Skin epidermis (tissue), 12 donors: ENCODE measurements around the gene SEC22B.
"Not testable (repeated sequence)": the region's sequence is repeated elsewhere in the genome, so short reads cannot be mapped to it uniquely, and the experiment has no call there.

Source experiments
- H3K27ac ChIP-seq, 21 experiments: fragments of 200-600 bp; sonication (generic) in 11 of 21; one replicate each; pipeline ENCODE4 v1.5.0; 2020; ENCODE audit warnings: mild to moderate bottlenecking in 3 of 21, inconsistent platforms in 2 of 21, moderate library complexity in 2 of 21
- H3K4me3 ChIP-seq, 7 experiments: fragments of 200-600 bp; sonication (generic) in 2 of 7; one replicate each; pipeline ENCODE4 v1.5.0; 2020; ENCODE audit warnings: inconsistent platforms in 2 of 7, mild to moderate bottlenecking in 2 of 7, moderate library complexity in 1 of 7

The SEC22B gene

DNA sequence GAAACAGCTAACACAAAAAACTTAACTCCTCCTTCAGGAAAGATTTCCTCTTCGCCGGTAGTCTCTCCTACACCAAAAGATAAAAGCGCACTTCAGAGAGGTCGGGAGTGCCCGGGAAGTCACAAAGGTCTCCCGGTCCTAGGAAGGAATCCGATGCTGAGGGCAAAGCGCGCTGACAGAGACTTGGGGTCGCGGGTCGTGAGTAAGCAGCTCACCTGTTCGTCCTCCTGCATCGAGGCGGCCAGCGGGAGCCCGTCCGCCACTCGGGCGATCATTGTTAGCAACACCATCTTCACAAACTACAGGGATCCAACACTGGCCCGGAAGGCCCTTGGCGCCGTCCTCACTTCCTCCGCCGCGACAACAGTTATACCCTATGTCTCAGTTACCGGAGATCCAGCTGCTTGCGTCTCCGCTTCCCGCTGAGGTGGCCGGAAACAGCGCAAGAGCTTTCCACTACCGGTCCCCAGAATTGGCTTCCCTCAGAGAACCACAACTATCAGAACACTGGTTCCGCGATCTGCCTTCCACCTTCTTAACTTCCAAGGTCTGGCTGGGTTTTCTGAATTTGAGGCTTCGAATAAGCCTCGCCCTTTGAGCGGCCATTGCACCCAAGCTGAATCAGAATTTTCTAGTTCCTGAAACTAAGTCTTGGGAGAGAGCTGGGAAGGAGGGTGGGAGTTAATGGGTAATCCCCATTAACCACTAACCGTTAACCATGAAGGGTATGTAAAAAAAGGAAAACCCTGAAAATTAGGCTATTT is at the start of gene SEC22B:
TSS of gene SEC22B (minus strand) at position 429 of the 764 bp plus-strand sequence. CDS start at position 290, 139 bp downstream.
- Histone ChIP-seq H3K4me3 (peak within 1 kb of the TSS; percentile 82 to 97 (median 94)), H3K27ac (peak within 1 kb of the TSS; percentile 81 to 98 (median 94))

GRCh38 chr1:120217933-120218332 is 41.6 kb upstream of the SEC22B start:
- H3K27ac ChIP-seq, H3K4me3 ChIP-seq: not testable (repeated sequence)

DNA sequence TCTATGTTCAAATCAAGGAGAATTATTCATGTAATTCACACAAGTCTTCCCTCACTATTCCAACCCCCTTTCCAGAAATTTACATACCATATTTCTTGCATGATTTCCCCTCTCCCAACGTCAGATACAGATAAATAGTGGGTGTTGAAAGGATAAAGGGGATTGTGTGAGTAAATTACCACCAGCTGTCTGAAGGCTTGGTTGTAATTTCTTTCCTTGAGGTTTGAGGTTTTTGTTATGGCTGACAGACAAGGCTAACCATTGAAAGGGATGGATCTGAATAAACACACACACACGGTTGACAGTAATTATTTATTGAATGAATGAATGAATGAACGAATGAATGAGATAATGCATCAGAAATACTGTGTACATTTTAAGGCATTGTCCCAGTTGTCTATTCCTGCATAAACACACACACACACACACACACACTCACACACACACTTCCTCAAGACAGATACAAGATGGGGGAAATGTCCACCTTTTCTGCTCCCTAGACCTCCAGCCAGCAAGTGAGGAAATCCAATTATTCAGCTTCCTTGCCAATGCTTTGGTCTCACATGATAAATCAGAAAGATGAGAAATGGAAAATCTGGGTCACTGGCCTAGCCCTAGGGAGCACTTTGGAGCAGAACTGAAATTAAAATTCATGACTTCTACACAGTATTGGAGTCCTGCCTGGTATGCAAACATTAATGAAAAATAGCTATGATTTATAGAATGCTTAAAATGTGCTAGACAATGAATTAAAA is 41.0 kb upstream of the SEC22B start:
- H3K4me3 ChIP-seq, H3K27ac ChIP-seq: not testable (repeated sequence)

DNA sequence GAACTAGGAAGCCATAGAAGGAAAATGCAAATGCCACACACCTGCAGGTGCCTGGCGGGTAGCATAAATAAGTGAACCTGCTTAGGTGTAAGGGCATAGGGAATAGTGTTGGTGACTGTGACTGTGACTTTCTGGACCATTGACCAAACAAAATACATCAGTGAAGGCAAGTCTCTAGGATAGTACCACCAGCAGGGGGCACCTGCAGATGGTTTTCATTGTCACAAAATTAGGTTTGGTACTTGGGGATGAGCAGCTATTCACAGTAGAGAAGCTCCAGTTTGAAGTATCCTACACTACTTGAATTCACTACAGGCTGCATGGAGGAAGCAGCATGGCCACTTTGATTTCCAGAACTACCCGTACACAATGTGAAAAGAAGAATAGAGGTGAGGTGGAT is 37.3 kb upstream of the SEC22B start:
- not testable (repeated sequence) for H3K4me3 ChIP-seq, H3K27ac ChIP-seq

DNA sequence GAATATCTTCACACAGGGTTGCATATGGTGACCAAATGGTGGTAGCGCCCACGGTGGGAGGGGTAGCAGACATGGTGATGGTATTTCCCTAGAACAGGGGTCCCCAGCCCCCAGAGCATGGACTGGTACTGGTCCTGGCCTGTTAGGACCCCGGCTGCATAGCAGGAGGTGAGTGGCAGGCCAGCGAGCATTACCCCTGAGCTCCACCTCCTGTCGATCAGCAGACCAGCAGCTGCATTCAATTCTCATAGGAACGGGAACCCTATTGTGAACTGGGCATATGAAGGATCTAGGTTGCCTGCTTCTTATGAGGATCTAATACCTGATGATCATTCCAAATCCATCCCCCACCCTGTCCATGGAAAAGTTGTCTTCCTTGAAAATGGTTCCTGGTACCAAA is 34.4 kb upstream of the SEC22B start:
- H3K4me3 ChIP-seq, H3K27ac ChIP-seq: not testable (repeated sequence)

GRCh38 chr1:120196863-120197775 is 20.8 kb upstream of the SEC22B start:
- not testable (repeated sequence) for H3K27ac ChIP-seq
- peak overlapping the region; percentile 8 to 42 (median 21) for H3K4me3 ChIP-seq

- not testable (repeated sequence) for H3K27ac ChIP-seq, H3K4me3 ChIP-seq
Measured at GRCh38 chr1:120188626-120189025, 12.3 kb upstream of the SEC22B start.

GRCh38 chr1:120182176-120182707 is 5.9 kb upstream of the SEC22B start:
- not testable (repeated sequence) for H3K4me3 ChIP-seq, H3K27ac ChIP-seq

GRCh38 chr1:120179811-120180690 is 3.7 kb upstream of the SEC22B start:
- Histone ChIP-seq H3K4me3 (peak overlapping the region in 2 of 7 experiments; percentile 5 to 17), H3K27ac (peak overlapping the region in 9 of 21 experiments; percentile 3 to 66 (median 44))

DNA sequence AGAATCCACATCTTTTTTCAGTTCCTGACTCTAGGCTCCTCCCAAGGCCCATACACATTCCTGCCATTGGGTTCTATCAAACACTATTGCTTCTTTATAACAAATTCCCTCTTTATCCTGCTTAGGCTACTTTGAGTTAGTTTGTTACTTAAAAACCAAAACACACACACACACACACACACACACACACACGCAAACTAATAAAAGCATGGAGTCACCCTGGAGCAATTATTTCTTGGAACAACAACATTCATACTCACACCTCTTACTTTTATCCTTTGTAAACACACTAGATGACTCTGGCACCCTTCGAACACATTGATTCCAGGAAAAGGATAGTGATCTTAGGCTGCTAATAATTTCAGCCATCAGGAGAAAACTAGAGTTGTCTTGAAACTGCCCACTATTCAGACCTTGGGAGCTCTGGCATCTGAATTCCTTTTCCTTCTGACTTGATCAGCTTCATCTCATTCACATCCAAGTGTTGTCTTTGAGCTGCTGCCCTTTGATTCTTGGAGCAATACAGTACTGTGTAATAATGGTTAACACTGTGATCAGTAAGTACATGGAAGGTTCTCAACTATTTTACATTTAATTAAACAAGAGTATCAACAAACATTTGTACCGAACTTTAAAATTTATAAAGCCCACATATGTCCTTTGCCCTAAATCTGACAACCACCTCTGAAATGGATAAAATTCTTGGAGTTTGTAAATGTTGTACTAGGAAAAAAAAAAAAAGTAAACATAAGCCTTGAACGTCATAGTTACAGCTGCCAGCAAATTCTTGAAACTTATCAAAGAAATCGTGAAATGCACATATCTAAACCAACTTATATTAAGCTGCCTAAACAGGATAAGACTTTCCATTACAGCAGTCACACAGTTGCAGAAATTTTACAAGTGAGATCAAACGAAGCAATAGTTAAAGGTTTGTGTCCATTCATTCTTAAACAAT is 2.8 kb upstream of the SEC22B start:
- H3K27ac ChIP-seq: peak overlapping the region in 8 of 21 experiments; percentile 1 to 61 (median 9)
- no peak overlapping the region for H3K4me3 ChIP-seq

- not testable (repeated sequence) for H3K27ac ChIP-seq, H3K4me3 ChIP-seq
Measured at GRCh38 chr1:120178058-120178457, 1.7 kb upstream of the SEC22B start.

- Histone ChIP-seq H3K4me3 (peak overlapping the region; percentile 82 to 97 (median 94)), H3K27ac (peak overlapping the region; percentile 81 to 98 (median 94))
Measured at GRCh38 chr1:120175688-120176087, 632 bp downstream of the SEC22B start.

DNA sequence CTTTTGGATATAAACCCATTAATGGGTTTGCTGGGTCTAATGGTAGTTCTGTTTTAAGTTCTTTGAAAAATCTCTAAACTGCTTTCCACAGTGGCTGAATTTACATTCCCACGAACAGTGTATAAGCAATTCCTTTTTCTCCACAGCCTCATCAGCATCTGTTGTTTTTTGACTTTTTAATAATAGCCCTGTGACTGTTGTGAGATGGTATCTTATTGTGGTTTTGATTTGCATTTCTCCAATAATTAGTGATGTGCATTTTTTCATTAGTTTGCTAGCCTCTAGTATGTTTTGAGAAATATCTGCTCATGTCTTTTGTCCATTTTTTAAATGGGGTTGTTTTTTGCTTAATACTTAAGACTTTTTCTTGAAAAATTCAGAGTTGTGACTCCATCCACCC is 11.6 kb downstream of the SEC22B start:
- not testable (repeated sequence) for H3K27ac ChIP-seq, H3K4me3 ChIP-seq

DNA sequence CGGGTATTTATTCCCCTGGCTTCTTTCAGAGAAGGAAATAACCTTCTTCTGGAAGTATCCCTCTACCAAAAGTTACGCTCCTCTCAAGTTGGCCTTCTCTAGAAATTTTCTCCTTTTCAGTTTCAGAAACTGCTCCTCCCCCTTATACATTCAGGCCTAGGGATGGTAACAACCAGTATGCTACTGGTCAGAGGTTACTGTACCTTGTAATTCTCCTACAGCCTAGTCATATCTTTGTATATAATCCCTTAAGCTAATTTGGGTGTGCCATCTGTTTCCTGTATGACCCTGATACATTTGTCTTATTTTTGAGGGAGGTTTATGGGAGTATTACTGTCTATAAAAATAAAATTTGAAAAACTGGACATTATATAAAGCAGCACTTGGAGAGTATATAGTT is 14.3 kb downstream of the SEC22B start:
- H3K4me3 ChIP-seq, H3K27ac ChIP-seq: not testable (repeated sequence)

DNA sequence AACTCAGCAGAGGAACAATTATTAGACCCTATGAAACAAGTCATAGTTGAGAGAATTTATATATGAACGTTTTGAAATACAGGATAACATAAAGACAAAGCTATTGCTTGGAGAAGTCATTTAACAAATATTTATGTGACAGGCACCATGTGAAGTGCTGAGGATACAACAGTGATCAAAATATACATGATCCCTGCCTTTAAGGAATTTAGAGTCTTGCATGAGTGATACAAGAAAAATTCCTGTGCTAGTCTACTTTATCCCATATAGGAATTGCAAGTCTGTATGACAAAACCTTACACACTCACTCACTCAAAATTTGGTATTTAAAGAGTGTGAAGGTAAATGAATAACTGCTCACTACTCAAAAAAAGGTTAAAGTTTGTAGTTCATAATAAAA is 17.8 kb downstream of the SEC22B start:
- not testable (repeated sequence) for H3K4me3 ChIP-seq, H3K27ac ChIP-seq

GRCh38 chr1:120158086-120158485 is 18.2 kb downstream of the SEC22B start:
- not testable (repeated sequence) for H3K27ac ChIP-seq, H3K4me3 ChIP-seq

- H3K4me3 ChIP-seq, H3K27ac ChIP-seq: not testable (repeated sequence)
Measured at GRCh38 chr1:120150138-120150822, 26.0 kb downstream of the SEC22B start.
